NCI-H446 (cell line): ENCODE data around the gene RIN3.

Experiments used
- DNase-seq, 2 experiments: peaks; one replicate each; lab custom pipeline; 2025; lab: John Stamatoyannopoulos, UW

RIN3 gene

GRCh38 chr14:92487513-92488133, 26.0 kb upstream of the RIN3 start:
- no peak for DNase-seq

GRCh38 chr14:92489394-92490238, 24.0 kb upstream of the RIN3 start:
- DNase-seq, result no peak

- DNase-seq, result no peak
Observed at GRCh38 chr14:92490239-92490959, 23.2 kb upstream of the RIN3 start.

- no peak for DNase-seq
Observed at GRCh38 chr14:92491782-92492181, 21.8 kb upstream of the RIN3 start.

- no peak for DNase-seq
Observed at GRCh38 chr14:92492258-92492657, 21.3 kb upstream of the RIN3 start.

GRCh38 chr14:92493024-92493423, 20.6 kb upstream of the RIN3 start:
- no peak for DNase-seq

- no peak for DNase-seq
Observed at GRCh38 chr14:92493492-92493891, 20.1 kb upstream of the RIN3 start.

GRCh38 chr14:92494512-92494911, 19.1 kb upstream of the RIN3 start:
- DNase-seq, result no peak

GRCh38 chr14:92495027-92495426, 18.6 kb upstream of the RIN3 start:
- no peak for DNase-seq

- no peak for DNase-seq
Observed at GRCh38 chr14:92496191-92496857, 17.3 kb upstream of the RIN3 start.

- no peak for DNase-seq
Observed at GRCh38 chr14:92497391-92497790, 16.2 kb upstream of the RIN3 start.

GRCh38 chr14:92499234-92499633, 14.3 kb upstream of the RIN3 start:
- DNase-seq, result no peak

GRCh38 chr14:92500491-92500941, 13.1 kb upstream of the RIN3 start:
- no peak for DNase-seq

GRCh38 chr14:92501891-92502351, 11.7 kb upstream of the RIN3 start:
- no peak for DNase-seq

GRCh38 chr14:92502541-92503286, 10.9 kb upstream of the RIN3 start:
- no peak for DNase-seq

GRCh38 chr14:92503756-92504491, 9.7 kb upstream of the RIN3 start:
- no peak for DNase-seq

GRCh38 chr14:92505826-92506225, 7.8 kb upstream of the RIN3 start:
- no peak for DNase-seq

GRCh38 chr14:92506231-92506630, 7.3 kb upstream of the RIN3 start:
- no peak for DNase-seq

GRCh38 chr14:92507174-92507768, 6.3 kb upstream of the RIN3 start:
- no peak for DNase-seq

GRCh38 chr14:92510972-92511371, 2.6 kb upstream of the RIN3 start:
- DNase-seq, result no peak
